Mucosa of rectum (tissue), 2 donors: ENCODE measurements around the gene FJX1.

Experiments used
- H3K27ac ChIP-seq, 2 donors: one replicate each; pipeline ENCODE4 v1.7.0; 2013; ENCODE audit warnings: inconsistent platforms in 2 of 2, low read depth in 2 of 2, low read length in 2 of 2
- H3K27me3 ChIP-seq, 2 donors: one replicate each; pipeline ENCODE4 v1.7.0; 2013; ENCODE audit warnings: low read length in 2 of 2; ENCODE audit not compliant: control insufficient read depth in 2 of 2, insufficient read depth in 2 of 2
- H3K36me3 ChIP-seq, 2 donors: one replicate each; pipeline ENCODE4 v1.7.0; 2013; ENCODE audit warnings: low read length in 2 of 2; ENCODE audit not compliant: control insufficient read depth in 2 of 2, insufficient read depth in 2 of 2
- H3K4me1 ChIP-seq, 2 donors: one replicate each; pipeline ENCODE4 v1.7.0; 2013; ENCODE audit warnings: low read length in 2 of 2, mild to moderate bottlenecking in 1 of 2; ENCODE audit not compliant: control insufficient read depth in 2 of 2, insufficient read depth in 2 of 2
- H3K4me3 ChIP-seq, 2 donors: one replicate each; pipeline ENCODE4 v1.7.0; 2013; ENCODE audit warnings: low read length in 2 of 2
- H3K9ac ChIP-seq, 2 donors: one replicate each; pipeline ENCODE4 v1.7.0; 2013; ENCODE audit warnings: low read length in 2 of 2, low read depth in 1 of 2, mild to moderate bottlenecking in 1 of 2
- H3K9me3 ChIP-seq, 2 donors: one replicate each; pipeline ENCODE4 v1.7.0; 2013; ENCODE audit warnings: low read length in 2 of 2; ENCODE audit not compliant: control insufficient read depth in 2 of 2
- donor health status: healthy.
- donor health status: Normal muscosa, but diverticular disease.

Gene FJX1

GRCh38 chr11:35617687-35618496, at the start of gene FJX1:
FJX1 (plus strand) TSS chr11:35618460; CDS start chr11:35618637, 177 bp downstream.
- H3K36me3 ChIP-seq = no peaks in the 10 kb centered on the region

GRCh38 chr11:35571696-35572095, 46.6 kb upstream of the FJX1 start:
- Histone ChIP-seq H3K4me1 (no peaks in the 10 kb centered on the region), H3K9me3 (no peaks in the 10 kb centered on the region), H3K9ac (no peak overlapping the region), H3K4me3 (no peak overlapping the region), H3K27me3 (peaks cover 0 to 4% of the 10 kb centered on the region in 2 donors), H3K27ac (no peak overlapping the region), H3K36me3 (no peaks in the 10 kb centered on the region)

More at GRCh38 chr11:35617687-35618496, at the start of gene FJX1:
- Histone ChIP-seq H3K27ac (peak within 1 kb of the TSS in 1 of 2 donors; percentile 16), H3K9me3 (no peaks in the 10 kb centered on the region), H3K9ac (peak within 1 kb of the TSS in 1 of 2 donors; percentile 24), H3K4me3 (peak within 1 kb of the TSS; percentile 44 to 65), H3K4me1 (peaks cover 15 to 17% of the 10 kb centered on the region in 2 donors), H3K27me3 (peaks cover 34 to 54% of the 10 kb centered on the region in 2 donors)

GRCh38 chr11:35579557-35580396, 38.5 kb upstream of the FJX1 start:
- no peak overlapping the region for H3K4me3 ChIP-seq
- no peaks in the 10 kb centered on the region for H3K36me3 ChIP-seq
- peaks cover 0 to 4% of the 10 kb centered on the region in 2 donors for H3K27me3 ChIP-seq
- no peak overlapping the region for H3K27ac ChIP-seq
- no peak overlapping the region for H3K9ac ChIP-seq
- H3K4me1 ChIP-seq = no peaks in the 10 kb centered on the region
- no peaks in the 10 kb centered on the region for H3K9me3 ChIP-seq

GRCh38 chr11:35580397-35580781, 37.9 kb upstream of the FJX1 start:
- Histone ChIP-seq H3K4me3 (no peak overlapping the region), H3K27me3 (peaks cover 0 to 4% of the 10 kb centered on the region in 2 donors), H3K36me3 (no peaks in the 10 kb centered on the region), H3K9ac (no peak overlapping the region), H3K27ac (no peak overlapping the region), H3K4me1 (no peaks in the 10 kb centered on the region), H3K9me3 (no peaks in the 10 kb centered on the region)

DNA sequence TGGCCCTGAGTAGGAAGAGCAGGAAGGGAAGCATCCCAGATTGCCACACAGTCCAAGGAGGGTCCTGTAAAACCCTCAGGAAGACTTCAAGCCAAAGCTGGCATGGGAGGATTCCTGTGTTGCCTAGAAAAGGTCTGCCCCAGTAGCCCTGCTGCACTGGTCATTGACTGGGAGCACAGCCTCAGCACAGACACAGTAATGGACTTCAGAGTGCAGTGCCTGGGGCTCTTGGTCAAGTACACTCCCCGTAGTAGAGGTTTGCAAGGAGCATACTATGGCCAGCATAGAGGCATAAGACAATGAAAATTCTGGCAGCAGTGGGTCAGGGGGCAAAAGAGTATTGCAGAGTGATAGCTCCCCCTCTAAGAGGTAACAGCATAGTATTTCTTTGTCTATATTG, 36.2 kb upstream of the FJX1 start:
- no peak overlapping the region for H3K9ac ChIP-seq
- H3K9me3 ChIP-seq = no peaks in the 10 kb centered on the region
- H3K27me3 ChIP-seq = peaks cover 0 to 3% of the 10 kb centered on the region in 2 donors
- H3K36me3 ChIP-seq = no peaks in the 10 kb centered on the region
- no peaks in the 10 kb centered on the region for H3K4me1 ChIP-seq
- H3K27ac ChIP-seq = no peak overlapping the region
- no peak overlapping the region for H3K4me3 ChIP-seq

- no peaks in the 10 kb centered on the region for H3K4me1 ChIP-seq
- peaks cover 0 to 3% of the 10 kb centered on the region in 2 donors for H3K27me3 ChIP-seq
- H3K36me3 ChIP-seq = no peaks in the 10 kb centered on the region
- H3K9ac ChIP-seq = no peak overlapping the region
- H3K9me3 ChIP-seq = no peaks in the 10 kb centered on the region
- no peak overlapping the region for H3K4me3 ChIP-seq
- H3K27ac ChIP-seq = no peak overlapping the region
Observed at GRCh38 chr11:35583126-35583525, 35.1 kb upstream of the FJX1 start.

DNA sequence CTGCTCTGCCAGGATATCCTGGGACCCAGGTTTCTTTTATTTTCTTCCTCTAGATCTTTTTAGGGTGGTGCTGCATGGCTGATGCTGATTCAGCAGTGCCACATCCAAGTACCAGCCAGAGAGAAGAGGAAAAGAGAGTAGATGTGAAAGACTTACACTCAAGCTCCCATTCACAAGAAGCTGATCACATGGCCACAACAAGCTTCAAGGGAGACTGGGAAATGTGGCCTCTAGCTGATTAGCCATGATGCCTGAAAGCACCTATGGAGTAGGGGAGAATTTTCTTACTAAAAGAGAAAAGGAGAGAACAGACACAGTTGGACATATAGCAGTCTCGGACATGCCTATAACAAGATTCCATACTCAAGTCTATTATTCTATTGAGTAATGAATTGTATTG, 34.4 kb upstream of the FJX1 start:
- Histone ChIP-seq H3K36me3 (no peaks in the 10 kb centered on the region), H3K27ac (no peak overlapping the region), H3K4me3 (no peak overlapping the region), H3K4me1 (no peaks in the 10 kb centered on the region), H3K9me3 (no peaks in the 10 kb centered on the region), H3K9ac (no peak overlapping the region), H3K27me3 (peaks cover 0 to 3% of the 10 kb centered on the region in 2 donors)

DNA sequence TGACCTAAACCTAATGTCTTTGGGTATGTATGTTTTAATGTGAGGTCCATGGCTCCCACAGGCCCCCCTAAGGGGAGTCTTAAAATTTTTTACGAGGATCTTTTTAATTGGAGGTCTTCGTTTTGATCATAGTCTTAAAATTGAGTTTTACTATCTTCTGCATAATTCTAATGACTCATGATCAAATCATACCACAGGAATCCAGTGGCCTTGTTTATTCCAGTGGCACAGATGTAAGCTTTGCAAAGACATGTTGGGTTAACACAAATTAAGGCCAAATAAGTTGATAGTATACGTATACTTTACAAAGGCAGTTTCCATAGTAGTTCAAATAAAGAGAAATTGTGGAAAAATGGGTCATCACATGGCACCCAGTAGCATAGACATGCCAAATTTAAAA, 33.9 kb upstream of the FJX1 start:
- H3K27ac ChIP-seq = no peak overlapping the region
- no peaks in the 10 kb centered on the region for H3K4me1 ChIP-seq
- H3K9me3 ChIP-seq = no peaks in the 10 kb centered on the region
- peaks cover 0 to 3% of the 10 kb centered on the region in 2 donors for H3K27me3 ChIP-seq
- H3K36me3 ChIP-seq = no peaks in the 10 kb centered on the region
- H3K4me3 ChIP-seq = no peak overlapping the region
- no peak overlapping the region for H3K9ac ChIP-seq

DNA sequence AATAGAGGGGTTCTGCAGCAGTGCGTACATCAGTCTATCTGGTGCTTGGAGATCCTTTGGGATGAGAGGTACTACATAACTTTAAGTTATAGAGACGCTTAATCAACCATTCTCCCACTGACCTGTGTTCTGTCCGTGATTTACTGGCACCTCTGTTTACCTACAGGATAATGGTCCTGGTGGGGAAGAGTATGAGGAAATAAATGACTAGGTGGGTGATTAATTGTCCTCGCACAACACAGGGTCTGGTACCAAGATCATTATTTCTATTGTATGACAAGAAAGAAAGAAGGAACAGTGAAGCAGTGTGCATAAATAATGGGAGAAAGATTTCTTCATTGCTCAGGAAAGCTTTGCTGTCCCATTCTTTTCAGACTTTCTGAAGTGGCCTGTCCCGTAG, 32.8 kb upstream of the FJX1 start:
- H3K4me1 ChIP-seq = no peaks in the 10 kb centered on the region
- no peak overlapping the region for H3K27ac ChIP-seq
- H3K9me3 ChIP-seq = no peaks in the 10 kb centered on the region
- peaks cover 0 to 3% of the 10 kb centered on the region in 2 donors for H3K27me3 ChIP-seq
- no peak overlapping the region for H3K9ac ChIP-seq
- no peaks in the 10 kb centered on the region for H3K36me3 ChIP-seq
- no peak overlapping the region for H3K4me3 ChIP-seq

GRCh38 chr11:35586222-35586621, 32.0 kb upstream of the FJX1 start:
- no peak overlapping the region for H3K4me3 ChIP-seq
- H3K36me3 ChIP-seq = no peaks in the 10 kb centered on the region
- peaks cover 0 to 3% of the 10 kb centered on the region in 2 donors for H3K27me3 ChIP-seq
- no peaks in the 10 kb centered on the region for H3K4me1 ChIP-seq
- no peak overlapping the region for H3K27ac ChIP-seq
- H3K9me3 ChIP-seq = no peaks in the 10 kb centered on the region
- no peak overlapping the region for H3K9ac ChIP-seq
